Thymus (tissue), 11 donors: Measurements from ENCODE around the gene ZNF385D. TPM values are rescaled to one million over a fixed set of nuclear protein-coding genes. Genes with fewer than 3 reads are reported as not detected.

Experiments used
- DNase-seq, 9 donors: peaks; one replicate each; pipeline ENCODE4 v3.0.0-alpha.2; 2013; ENCODE audit warnings: low spot score in 9 of 9, low read depth in 6 of 9, missing footprints in 1 of 9
- H3K27ac ChIP-seq, 2 donors: one replicate each; pipeline ENCODE4 v1.5.1; 2013; ENCODE audit warnings: control low read depth in 1 of 2, low read depth in 1 of 2, low read length in 1 of 2, mild to moderate bottlenecking in 1 of 2, moderate library complexity in 1 of 2
- H3K27me3 ChIP-seq, 2 donors: one replicate each; pipeline ENCODE4 v1.5.1; 2013; ENCODE audit warnings: low read length in 1 of 2; ENCODE audit not compliant: control insufficient read depth in 2 of 2, insufficient read depth in 1 of 2
- H3K36me3 ChIP-seq, 2 donors: one replicate each; pipeline ENCODE4 v1.5.1; 2013; ENCODE audit warnings: low read length in 1 of 2, mild to moderate bottlenecking in 1 of 2, moderate library complexity in 1 of 2; ENCODE audit not compliant: control insufficient read depth in 2 of 2, insufficient read depth in 2 of 2
- H3K4me1 ChIP-seq, 2 donors: one replicate each; pipeline ENCODE4 v1.5.1; 2013; ENCODE audit warnings: low read length in 2 of 2; ENCODE audit not compliant: control insufficient read depth in 2 of 2, insufficient read depth in 2 of 2
- H3K4me3 ChIP-seq, 2 donors: one replicate each; pipeline ENCODE4 v1.5.1; 2013; ENCODE audit warnings: low read length in 2 of 2, control low read depth in 1 of 2, mild to moderate bottlenecking in 1 of 2
- H3K9me3 ChIP-seq, 2 donors: one replicate each; pipeline ENCODE4 v1.5.1; 2013; ENCODE audit warnings: low read length in 1 of 2, mild to moderate bottlenecking in 1 of 2; ENCODE audit not compliant: control insufficient read depth in 2 of 2, insufficient read depth in 1 of 2
- WGBS: extraction: QIAGEN DNeasy Blood & Tissue Kit; methylation state at CpG from one replicate; pipeline ENCODE4 v1.1.7; 2013; 5-methylcytosine and 5-hydroxymethylcytosine counted together
- polyA plus RNA-seq: library from polyadenylated mRNA; stranded (reverse); fragments of 200-250 nt; gene quantifications from one replicate; pipeline ENCODE4 v1.2.3, GENCODE V29; 2013
- total RNA-seq: library from RNA; stranded (reverse); fragments of 120-200 nt; gene quantifications from one replicate; pipeline ENCODE4 v1.2.4, GENCODE V29; 2013
- donor health status: healthy.

The ZNF385D gene
- total and polyA plus RNA-seq, 2 donors, result 0.94 to 1.7 TPM

GRCh38 chr3:21789730-21790129, 38.7 kb upstream of the ZNF385D start:
- Histone ChIP-seq H3K4me1 (no peaks in the 10 kb centered on the region), H3K4me3 (no peak overlapping the region), H3K9me3 (no peaks in the 10 kb centered on the region), H3K27me3 (no peaks in the 10 kb centered on the region), H3K27ac (no peak overlapping the region), H3K36me3 (no peaks in the 10 kb centered on the region)
- WGBS, result 98% methylated on average over 1 of the region's 1 CpG
- no peak for DNase-seq

GRCh38 chr3:21786438-21786797, 35.4 kb upstream of the ZNF385D start:
- Histone ChIP-seq H3K4me1 (no peaks in the 10 kb centered on the region), H3K9me3 (no peaks in the 10 kb centered on the region), H3K27me3 (no peaks in the 10 kb centered on the region), H3K4me3 (no peak overlapping the region), H3K36me3 (no peaks in the 10 kb centered on the region), H3K27ac (no peak overlapping the region)
- WGBS, result 65% methylated on average over 2 of the region's 2 CpGs
- DNase-seq, result no peak

GRCh38 chr3:21785765-21786437, 34.9 kb upstream of the ZNF385D start:
- Histone ChIP-seq H3K4me1 (no peaks in the 10 kb centered on the region), H3K27ac (no peak overlapping the region)
- WGBS, result 81% methylated on average over 8 of the region's 8 CpGs

GRCh38 chr3:21783839-21784238, 32.8 kb upstream of the ZNF385D start:
- no peak for DNase-seq
- WGBS, result 7% methylated on average over 4 of the region's 4 CpGs
- Histone ChIP-seq H3K9me3 (no peaks in the 10 kb centered on the region), H3K27me3 (no peaks in the 10 kb centered on the region), H3K27ac (no peak overlapping the region), H3K4me1 (no peaks in the 10 kb centered on the region), H3K4me3 (no peak overlapping the region), H3K36me3 (no peaks in the 10 kb centered on the region)

More at GRCh38 chr3:21785765-21786437, 34.9 kb upstream of the ZNF385D start:
- DNase-seq, result no peak
- H3K9me3 ChIP-seq, result no peaks in the 10 kb centered on the region
- no peaks in the 10 kb centered on the region for H3K27me3 ChIP-seq
- no peak overlapping the region for H3K4me3 ChIP-seq
- H3K36me3 ChIP-seq, result no peaks in the 10 kb centered on the region

DNA sequence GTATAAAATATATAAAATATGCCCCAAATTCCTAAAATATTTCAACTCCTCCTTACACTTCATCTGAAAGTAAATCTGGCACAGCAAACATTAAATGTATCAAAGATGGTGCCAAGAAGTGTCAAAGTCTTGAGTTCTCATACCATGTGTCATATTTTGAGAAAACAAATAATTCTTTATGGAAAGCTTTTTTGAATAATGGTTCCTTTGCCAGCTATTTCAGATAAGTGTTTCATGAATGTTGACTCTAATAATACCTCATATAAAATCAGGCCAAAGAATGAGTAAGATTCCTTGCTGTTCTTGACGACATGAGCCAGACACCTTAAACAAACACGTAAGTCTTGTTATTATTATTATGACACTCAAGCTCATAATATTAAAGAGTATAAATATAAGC, 30.3 kb upstream of the ZNF385D start:
- no peak for DNase-seq
- Histone ChIP-seq H3K36me3 (no peaks in the 10 kb centered on the region), H3K27ac (no peak overlapping the region), H3K9me3 (no peaks in the 10 kb centered on the region), H3K27me3 (no peaks in the 10 kb centered on the region), H3K4me1 (no peaks in the 10 kb centered on the region), H3K4me3 (no peak overlapping the region)
- 93% methylated on average over 2 of the region's 2 CpGs for WGBS

GRCh38 chr3:21779909-21780308, 28.9 kb upstream of the ZNF385D start:
- no peak for DNase-seq
- 90% methylated on average over 1 of the region's 1 CpG for WGBS
- Histone ChIP-seq H3K9me3 (no peaks in the 10 kb centered on the region), H3K27me3 (no peaks in the 10 kb centered on the region), H3K4me1 (no peaks in the 10 kb centered on the region), H3K36me3 (no peaks in the 10 kb centered on the region), H3K4me3 (no peak overlapping the region), H3K27ac (no peak overlapping the region)

DNA sequence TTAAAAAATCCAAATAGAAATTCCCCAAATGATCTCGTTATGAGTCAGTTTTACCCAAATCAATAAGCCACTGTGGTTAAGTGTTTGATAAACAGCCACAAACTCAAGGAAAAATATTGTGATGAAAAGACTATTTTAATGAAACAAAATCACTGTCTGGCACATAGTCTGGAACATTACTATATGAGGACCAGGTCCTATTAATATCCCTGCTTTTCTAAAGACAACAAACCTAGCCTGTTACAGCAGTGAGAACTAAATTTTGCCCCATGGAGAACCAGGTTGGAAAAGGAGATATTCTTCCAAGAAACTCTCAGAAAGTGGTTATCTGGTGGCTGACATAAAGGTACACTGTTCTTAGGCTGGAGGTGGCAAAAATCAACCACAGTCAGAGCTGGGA, 27.7 kb upstream of the ZNF385D start:
- no peak for DNase-seq
- H3K36me3 ChIP-seq, result no peaks in the 10 kb centered on the region
- no peak overlapping the region for H3K27ac ChIP-seq
- H3K27me3 ChIP-seq, result no peaks in the 10 kb centered on the region
- no peaks in the 10 kb centered on the region for H3K4me1 ChIP-seq
- WGBS, result 93% methylated on average over 1 of the region's 1 CpG
- H3K4me3 ChIP-seq, result no peak overlapping the region
- no peaks in the 10 kb centered on the region for H3K9me3 ChIP-seq

- Histone ChIP-seq H3K4me3 (no peak overlapping the region), H3K27ac (no peak overlapping the region), H3K4me1 (no peaks in the 10 kb centered on the region), H3K27me3 (no peaks in the 10 kb centered on the region), H3K9me3 (no peaks in the 10 kb centered on the region), H3K36me3 (no peaks in the 10 kb centered on the region)
- no peak for DNase-seq
- 96% methylated on average over 2 of the region's 2 CpGs for WGBS
These were observed 26.8 kb upstream of the ZNF385D start for GRCh38 chr3:21777821-21778220.

- Histone ChIP-seq H3K4me3 (no peak overlapping the region), H3K27ac (no peak overlapping the region), H3K4me1 (no peaks in the 10 kb centered on the region), H3K27me3 (no peaks in the 10 kb centered on the region), H3K9me3 (no peaks in the 10 kb centered on the region), H3K36me3 (no peaks in the 10 kb centered on the region)
- no peak for DNase-seq
- 67% methylated on average over 2 of the region's 2 CpGs for WGBS
These were observed 15.0 kb upstream of the ZNF385D start for GRCh38 chr3:21766002-21766401.
